ENCODE results near the gene SLC26A6. TPM values are rescaled to one million over a fixed set of nuclear protein-coding genes. Genes with fewer than 3 reads are reported as not detected.

Gene SLC26A6
- total and polyA plus RNA-seq, 2 of the 13 experiments (the other 11 are each of a cell fraction or from before 2014, with no cell fraction given) = 40.7 to 184 TPM

DNA sequence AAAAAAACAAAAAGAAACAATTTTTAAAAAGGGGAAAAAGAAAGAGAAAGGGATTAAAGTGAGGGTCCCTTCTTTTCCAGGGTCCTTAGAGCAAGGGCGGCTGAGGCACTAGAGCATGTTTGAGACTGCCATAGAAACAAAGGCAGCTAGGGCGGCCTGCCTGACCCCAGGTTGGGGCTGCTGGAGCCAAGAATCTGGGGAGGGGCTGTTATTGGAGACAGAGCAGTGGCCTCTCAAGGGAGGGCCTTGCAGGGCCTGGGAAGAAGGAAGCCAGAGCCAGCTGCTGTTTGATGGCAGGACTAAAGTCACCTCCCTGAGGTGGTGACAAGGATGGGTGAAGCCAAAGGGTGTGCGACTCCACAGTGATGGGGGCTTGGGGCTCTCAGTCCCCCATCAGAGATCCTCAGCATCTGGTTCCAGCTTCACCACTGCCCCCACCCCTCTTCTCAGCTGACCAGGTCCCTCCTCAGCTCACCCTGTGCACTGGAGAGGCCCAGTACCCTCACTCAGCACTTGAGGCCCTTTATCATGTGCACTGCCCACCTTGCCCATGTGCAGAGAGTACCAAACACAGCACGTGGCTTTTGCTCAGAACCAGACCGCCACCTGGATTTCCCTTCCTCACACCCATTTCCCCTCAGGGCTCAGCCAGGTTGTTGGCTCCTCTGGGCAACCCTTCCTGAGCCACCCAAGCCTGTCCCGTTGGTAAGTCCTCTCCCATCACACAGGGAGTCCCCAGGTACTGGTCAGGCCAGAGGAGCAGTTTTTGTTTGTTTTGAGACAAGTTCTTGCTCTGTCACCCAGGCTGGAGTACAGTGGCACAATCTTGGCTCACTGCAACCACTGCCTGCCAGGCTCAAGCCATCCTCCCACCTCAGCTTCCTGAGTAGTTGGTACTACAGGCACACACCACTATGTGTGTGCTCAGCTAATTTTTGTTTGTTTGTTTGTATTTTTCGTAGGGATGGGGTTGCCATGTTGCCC lies 15.4 kb downstream of the SLC26A6 start (continued):
- TF ChIP-seq NFKB2 (CRISPR knock-in tag; IDR thresholded peaks at IDR 0.05; ENCODE audit: borderline replicate concordance) (0 out of 2 replicates have a peak, but pooled peaks have one; percentile 26), MIER3 (CRISPR knock-in tag; IDR thresholded peaks at IDR 0.05; ENCODE audit: borderline replicate concordance) (no peak)
- TF ChIP-seq, protein P1, sequence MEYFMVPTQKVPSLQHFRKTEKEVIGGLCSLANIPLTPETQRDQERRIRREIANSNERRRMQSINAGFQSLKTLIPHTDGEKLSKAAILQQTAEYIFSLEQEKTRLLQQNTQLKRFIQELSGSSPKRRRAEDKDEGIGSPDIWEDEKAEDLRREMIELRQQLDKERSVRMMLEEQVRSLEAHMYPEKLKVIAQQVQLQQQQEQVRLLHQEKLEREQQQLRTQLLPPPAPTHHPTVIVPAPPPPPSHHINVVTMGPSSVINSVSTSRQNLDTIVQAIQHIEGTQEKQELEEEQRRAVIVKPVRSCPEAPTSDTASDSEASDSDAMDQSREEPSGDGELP (IDR thresholded peaks at IDR 0.05; ENCODE audit: borderline replicate concordance, low read depth) = peak; percentile 10; the same call in 1 of the 2 replicates
- TF ChIP-seq, protein P2, sequence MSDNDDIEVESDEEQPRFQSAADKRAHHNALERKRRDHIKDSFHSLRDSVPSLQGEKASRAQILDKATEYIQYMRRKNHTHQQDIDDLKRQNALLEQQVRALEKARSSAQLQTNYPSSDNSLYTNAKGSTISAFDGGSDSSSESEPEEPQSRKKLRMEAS (IDR thresholded peaks at IDR 0.05) = peak; percentile 30; the same call in 1 of the 2 replicates

DNA sequence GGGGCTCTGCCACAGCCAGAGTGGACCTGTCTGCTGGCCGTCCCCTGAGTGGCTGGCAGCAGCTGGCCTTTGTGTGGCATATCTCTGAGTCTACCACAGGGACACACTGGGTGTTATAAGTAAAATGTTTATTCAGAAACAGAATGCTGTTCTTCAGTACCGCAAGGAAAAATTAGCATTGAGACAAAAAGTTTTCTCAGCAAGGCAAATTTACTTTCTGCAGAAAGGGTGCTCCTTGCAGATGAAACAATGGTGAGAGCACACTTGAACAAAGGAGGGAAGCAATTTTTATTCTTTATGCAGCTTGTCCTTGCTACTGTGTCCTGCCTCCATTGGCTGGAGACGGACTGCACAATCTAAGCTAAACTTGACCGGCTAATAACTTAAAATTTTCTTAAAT lies 17.7 kb downstream of the SLC26A6 start:
- CTCF ChIA-PET (ENCODE audit: low intra/inter-chr PET ratio, low total read pairs) = no interaction called here
- in situ Hi-C loops (cut with HindIII; ENCODE audit: extremely low pct_ligation_motif_present, low pct_unique_long_range_greater_than_20kb) (no loop called here), intact Hi-C loops (cut with micrococcal nuclease; ENCODE audit: unreplicated experiment) (no loop called here)
- H3K9me3 ChIP-seq (ENCODE audit: low read length) = peaks cover 11% of the 10 kb centered on the region
- no peak overlapping the region for H3K9ac ChIP-seq (ENCODE audit: insufficient read depth, low read depth, low read length)
- no peaks in the 10 kb centered on the region for H4K20me1 ChIP-seq (ENCODE audit: insufficient read depth, low read length)
- peaks cover 85% of the 10 kb centered on the region for H3K4me1 ChIP-seq (ENCODE audit: insufficient read depth, low read length)
- no peak overlapping the region for H2AFZ ChIP-seq (ENCODE audit: low read length)
- no peak overlapping the region; the same call in 1 of the 2 replicates for H3K4me2 ChIP-seq (ENCODE audit: low read depth, low read length)
- ATAC-seq (no peak), FAIRE-seq (no peak), DNase-seq (ENCODE audit: low spot score) (no peak)
- POLR2A ChIA-PET = interaction anchor here (1.0 to 1.5 kb wide), 3 partner anchors 8 to 59 kb away, joined by 3 to 27 read pairs (median 4); partner anchors contain the start of genes SLC26A6 and UQCRC1
- WGBS (ENCODE audit: low lambda C conversion rate) = 97% methylated on average over 4 of the region's 4 CpGs
- no peak overlapping the region for H3K4me3 ChIP-seq (replicated peaks in 1 of 3; ENCODE audit: insufficient read depth in 1 of 3, low read depth in 2 of 3, low read length in 3 of 3)
- peak overlapping the region; percentile 97 for H3K27ac ChIP-seq (ENCODE audit: extremely low read length, insufficient read depth, low read length)
- no peaks in the 10 kb centered on the region for H3K79me2 ChIP-seq (ENCODE audit: insufficient read depth, low read length)
- no peaks in the 10 kb centered on the region for H3K27me3 ChIP-seq (ENCODE audit: control insufficient read depth in 1 of 2, insufficient read depth in 2 of 2, low read length in 2 of 2)
- no peaks in the 10 kb centered on the region for H3K36me3 ChIP-seq (replicated peaks in 1 of 2; ENCODE audit: control insufficient read depth in 1 of 2, insufficient read depth in 2 of 2, low read length in 2 of 2)
- BruUV-seq (replicated peaks) = no TSS peak
- TF ChIP-seq, protein P3, sequence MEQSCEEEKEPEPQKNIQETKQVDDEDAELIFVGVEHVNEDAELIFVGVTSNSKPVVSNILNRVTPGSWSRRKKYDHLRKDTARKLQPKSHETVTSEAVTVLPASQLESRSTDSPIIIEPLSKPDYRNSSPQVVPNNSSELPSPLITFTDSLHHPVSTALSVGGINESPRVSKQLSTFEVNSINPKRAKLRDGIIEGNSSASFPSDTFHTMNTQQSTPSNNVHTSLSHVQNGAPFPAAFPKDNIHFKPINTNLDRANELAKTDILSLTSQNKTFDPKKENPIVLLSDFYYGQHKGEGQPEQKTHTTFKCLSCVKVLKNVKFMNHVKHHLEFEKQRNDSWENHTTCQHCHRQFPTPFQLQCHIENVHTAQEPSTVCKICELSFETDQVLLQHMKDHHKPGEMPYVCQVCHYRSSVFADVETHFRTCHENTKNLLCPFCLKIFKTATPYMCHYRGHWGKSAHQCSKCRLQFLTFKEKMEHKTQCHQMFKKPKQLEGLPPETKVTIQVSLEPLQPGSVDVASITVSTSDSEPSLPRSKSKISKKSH (CRISPR knock-in tag; IDR thresholded peaks at IDR 0.05; ENCODE audit: borderline replicate concordance) = 0 out of 2 replicates have a peak, but pooled peaks have one; percentile 44
- no peak for TF ChIP-seq REL (CRISPR knock-in tag; conservative IDR thresholded peaks at IDR 0.05)
- TF ChIP-seq, protein P4, sequence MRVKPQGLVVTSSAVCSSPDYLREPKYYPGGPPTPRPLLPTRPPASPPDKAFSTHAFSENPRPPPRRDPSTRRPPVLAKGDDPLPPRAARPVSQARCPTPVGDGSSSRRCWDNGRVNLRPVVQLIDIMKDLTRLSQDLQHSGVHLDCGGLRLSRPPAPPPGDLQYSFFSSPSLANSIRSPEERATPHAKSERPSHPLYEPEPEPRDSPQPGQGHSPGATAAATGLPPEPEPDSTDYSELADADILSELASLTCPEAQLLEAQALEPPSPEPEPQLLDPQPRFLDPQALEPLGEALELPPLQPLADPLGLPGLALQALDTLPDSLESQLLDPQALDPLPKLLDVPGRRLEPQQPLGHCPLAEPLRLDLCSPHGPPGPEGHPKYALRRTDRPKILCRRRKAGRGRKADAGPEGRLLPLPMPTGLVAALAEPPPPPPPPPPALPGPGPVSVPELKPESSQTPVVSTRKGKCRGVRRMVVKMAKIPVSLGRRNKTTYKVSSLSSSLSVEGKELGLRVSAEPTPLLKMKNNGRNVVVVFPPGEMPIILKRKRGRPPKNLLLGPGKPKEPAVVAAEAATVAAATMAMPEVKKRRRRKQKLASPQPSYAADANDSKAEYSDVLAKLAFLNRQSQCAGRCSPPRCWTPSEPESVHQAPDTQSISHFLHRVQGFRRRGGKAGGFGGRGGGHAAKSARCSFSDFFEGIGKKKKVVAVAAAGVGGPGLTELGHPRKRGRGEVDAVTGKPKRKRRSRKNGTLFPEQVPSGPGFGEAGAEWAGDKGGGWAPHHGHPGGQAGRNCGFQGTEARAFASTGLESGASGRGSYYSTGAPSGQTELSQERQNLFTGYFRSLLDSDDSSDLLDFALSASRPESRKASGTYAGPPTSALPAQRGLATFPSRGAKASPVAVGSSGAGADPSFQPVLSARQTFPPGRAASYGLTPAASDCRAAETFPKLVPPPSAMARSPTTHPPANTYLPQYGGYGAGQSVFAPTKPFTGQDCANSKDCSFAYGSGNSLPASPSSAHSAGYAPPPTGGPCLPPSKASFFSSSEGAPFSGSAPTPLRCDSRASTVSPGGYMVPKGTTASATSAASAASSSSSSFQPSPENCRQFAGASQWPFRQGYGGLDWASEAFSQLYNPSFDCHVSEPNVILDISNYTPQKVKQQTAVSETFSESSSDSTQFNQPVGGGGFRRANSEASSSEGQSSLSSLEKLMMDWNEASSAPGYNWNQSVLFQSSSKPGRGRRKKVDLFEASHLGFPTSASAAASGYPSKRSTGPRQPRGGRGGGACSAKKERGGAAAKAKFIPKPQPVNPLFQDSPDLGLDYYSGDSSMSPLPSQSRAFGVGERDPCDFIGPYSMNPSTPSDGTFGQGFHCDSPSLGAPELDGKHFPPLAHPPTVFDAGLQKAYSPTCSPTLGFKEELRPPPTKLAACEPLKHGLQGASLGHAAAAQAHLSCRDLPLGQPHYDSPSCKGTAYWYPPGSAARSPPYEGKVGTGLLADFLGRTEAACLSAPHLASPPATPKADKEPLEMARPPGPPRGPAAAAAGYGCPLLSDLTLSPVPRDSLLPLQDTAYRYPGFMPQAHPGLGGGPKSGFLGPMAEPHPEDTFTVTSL (CRISPR knock-in tag; IDR thresholded peaks at IDR 0.05; ENCODE audit: borderline replicate concordance) = 0 out of 2 replicates have a peak, but pooled peaks have one; percentile 9
- TF ChIP-seq ARNT2 (CRISPR knock-in tag; IDR thresholded peaks at IDR 0.05; ENCODE audit: low read depth) = peak; percentile 7; the same call in 1 of the 2 replicates
- peak; percentile 99 for TF ChIP-seq ZNF562 (CRISPR knock-in tag; IDR thresholded peaks at IDR 0.05; ENCODE audit: borderline replicate concordance)

All from HepG2 (cell line).